H1 (cell line): ENCODE results near the gene POU4F2. TPM values are rescaled to one million over a fixed set of nuclear protein-coding genes. Genes with fewer than 3 reads are reported as not detected.

Source experiments
- CTCF ChIA-PET: fragments of 300-600 bp; sonication (Branson Sonifier 250); formaldehyde crosslinking; loops from one replicate; lab custom pipeline; 2021; ENCODE audit not compliant: partially characterized antibody; lab: Charles Lee
- POLR2A ChIA-PET: fragments of 300-600 bp; sonication (Branson Sonifier 250); formaldehyde crosslinking; loops from one replicate; lab custom pipeline; 2021; ENCODE audit warnings: inconsistent platforms; ENCODE audit not compliant: partially characterized antibody; lab: Charles Lee
- DNase-seq, 2 experiments: peaks; one replicate each; pipeline versions ENCODE4 v3.0.0 to v3.0.0-alpha.2; 2010 to 2022; ENCODE audit warnings: low spot score in 2 of 2, low read depth in 1 of 2, mixed read lengths in 1 of 2
- FAIRE-seq: peaks from 2 replicates; lab custom pipeline; 2011; peaks lifted over from hg19 to GRCh38; lab: Jason Lieb, UNC
- H2AFZ ChIP-seq: 2 replicates; pipeline ENCODE4 v1.8.1; 2012; ENCODE audit warnings: low read length, inconsistent platforms
- H2AK5ac ChIP-seq: 2 replicates; pipeline ENCODE4 v1.6.1; 2013; ENCODE audit warnings: low read depth, low read length
- H2BK120ac ChIP-seq: replicated peaks from 2 replicates; pipeline ENCODE3; 2013; ENCODE audit warnings: low read depth, low read length, inconsistent platforms
- H2BK12ac ChIP-seq: 2 replicates; pipeline ENCODE4 v1.6.1; 2013; ENCODE audit warnings: low read depth, low read length
- H2BK15ac ChIP-seq: 2 replicates; pipeline ENCODE4 v1.6.1; 2013; ENCODE audit warnings: low read length
- H2BK20ac ChIP-seq: 2 replicates; pipeline ENCODE4 v1.6.1; 2013; ENCODE audit warnings: low read length
- H2BK5ac ChIP-seq: 2 replicates; pipeline ENCODE4 v1.6.1; 2013; ENCODE audit warnings: low read depth, low read length
- H3K14ac ChIP-seq: 2 replicates; pipeline ENCODE4 v1.6.1; 2013; ENCODE audit warnings: inconsistent platforms; ENCODE audit not compliant: insufficient read length
- H3K18ac ChIP-seq: 2 replicates; pipeline ENCODE4 v1.6.1; 2013; ENCODE audit warnings: low read length; ENCODE audit errors: extremely low read depth
- H3K23ac ChIP-seq: 2 replicates; pipeline ENCODE4 v1.6.1; 2013; ENCODE audit warnings: inconsistent platforms; ENCODE audit not compliant: insufficient read length
- H3K23me2 ChIP-seq: 2 replicates; pipeline ENCODE4 v1.6.1; 2013; ENCODE audit warnings: low read depth, low read length
- H3K27ac ChIP-seq: 2 replicates; pipeline ENCODE4 v1.6.1; 2011; ENCODE audit warnings: low read depth, low read length, inconsistent platforms
- H3K27me3 ChIP-seq, 4 experiments: replicated peaks in 1 of 4; 1 replicate in 1 of 4; 2 replicates in 3 of 4; pipeline versions ENCODE4 v1.6.1 to v1.8.1; 2011 to 2013; ENCODE audit warnings: low read length in 3 of 4, mild to moderate bottlenecking in 3 of 4, inconsistent platforms in 2 of 4, mixed read lengths in 2 of 4, moderate library complexity in 1 of 4; ENCODE audit not compliant: control insufficient read depth in 3 of 4, insufficient read depth in 3 of 4; ENCODE audit errors: extremely low read depth in 1 of 4
- H3K36me3 ChIP-seq, 4 experiments: 2 replicates each; pipeline versions ENCODE4 v1.6.1 to v1.8.1; 2011 to 2013; ENCODE audit warnings: mild to moderate bottlenecking in 4 of 4, low read length in 3 of 4, moderate library complexity in 2 of 4, control low read depth in 1 of 4, inconsistent platforms in 1 of 4; ENCODE audit not compliant: insufficient read depth in 4 of 4, control insufficient read depth in 2 of 4
- H3K4ac ChIP-seq: replicated peaks from 2 replicates; pipeline ENCODE3; 2013; ENCODE audit warnings: low read length, low read depth, mixed read lengths, inconsistent platforms; ENCODE audit not compliant: insufficient read length
- H3K4me1 ChIP-seq, 4 experiments: replicated peaks in 1 of 4; 1 replicate in 1 of 4; 2 replicates in 3 of 4; pipeline versions ENCODE4 v1.6.1 to v1.8.1; 2011 to 2013; ENCODE audit warnings: low read length in 3 of 4, inconsistent platforms in 2 of 4, mixed read lengths in 1 of 4; ENCODE audit not compliant: insufficient read depth in 4 of 4, control insufficient read depth in 3 of 4
- H3K4me2 ChIP-seq, 2 experiments: 2 replicates each; pipeline versions ENCODE4 v1.6.1 to v1.8.1; 2011 to 2013; ENCODE audit warnings: low read depth in 2 of 2, low read length in 2 of 2, control low read depth in 1 of 2, inconsistent platforms in 1 of 2, mild to moderate bottlenecking in 1 of 2; ENCODE audit not compliant: insufficient read depth in 1 of 2
- H3K4me3 ChIP-seq, 4 experiments: fragments of 200-600, 300-600 bp in 1 of 4; sonication (generic), shearing (Covaris generic), sonication (Bioruptor Twin) in 1 of 4; 2 replicates each; pipeline versions ENCODE4 v1.5.1 to v1.8.1; 2011 to 2016; ENCODE audit warnings: low read length in 4 of 4, low read depth in 3 of 4, control low read depth in 2 of 4, inconsistent platforms in 2 of 4, mild to moderate bottlenecking in 2 of 4, mixed read lengths in 1 of 4, moderate library complexity in 1 of 4; ENCODE audit not compliant: insufficient read depth in 2 of 4; ENCODE audit errors: extremely low read depth in 1 of 4
- H3K56ac ChIP-seq: replicated peaks from 2 replicates; pipeline ENCODE3; 2013; ENCODE audit warnings: low read depth, mild to moderate bottlenecking, mixed read lengths, low read length, inconsistent platforms; ENCODE audit not compliant: insufficient read length
- H3K79me1 ChIP-seq: 2 replicates; pipeline ENCODE4 v1.6.1; 2013; ENCODE audit warnings: low read depth, low read length, control low read depth
- H3K79me2 ChIP-seq, 2 experiments: 2 replicates each; pipeline versions ENCODE4 v1.6.1 to v1.8.1; 2012 to 2013; ENCODE audit warnings: low read length in 2 of 2, mild to moderate bottlenecking in 2 of 2, inconsistent platforms in 1 of 2; ENCODE audit not compliant: insufficient read depth in 2 of 2, control insufficient read depth in 1 of 2
- H3K9ac ChIP-seq, 4 experiments: replicated peaks in 1 of 4; 1 replicate in 1 of 4; 2 replicates in 3 of 4; pipeline versions ENCODE4 v1.6.1 to v1.8.1; 2011 to 2013; ENCODE audit warnings: low read depth in 3 of 4, low read length in 3 of 4, control low read depth in 2 of 4, mild to moderate bottlenecking in 2 of 4, moderate library complexity in 2 of 4, inconsistent platforms in 1 of 4; ENCODE audit errors: extremely low read depth in 1 of 4
- H3K9me3 ChIP-seq, 2 experiments: 2 replicates each; pipeline versions ENCODE4 v1.6.1 to v1.8.1; 2012 to 2013; ENCODE audit warnings: mild to moderate bottlenecking in 2 of 2, moderate library complexity in 2 of 2, control low read depth in 1 of 2, inconsistent platforms in 1 of 2, low read depth in 1 of 2, low read length in 1 of 2, mixed read lengths in 1 of 2; ENCODE audit not compliant: insufficient read depth in 2 of 2
- H4K20me1 ChIP-seq, 2 experiments: replicated peaks in 1 of 2; 2 replicates each; pipeline versions ENCODE3 to v1.8.1; 2011 to 2013; ENCODE audit warnings: inconsistent platforms in 2 of 2, low read length in 2 of 2, mild to moderate bottlenecking in 1 of 2; ENCODE audit not compliant: insufficient read depth in 2 of 2, control insufficient read depth in 1 of 2
- H4K5ac ChIP-seq: 2 replicates; pipeline ENCODE4 v1.6.1; 2013; ENCODE audit warnings: low read length, low read depth, mixed read lengths, inconsistent platforms; ENCODE audit not compliant: insufficient read length
- H4K8ac ChIP-seq: 2 replicates; pipeline ENCODE4 v1.8.0; 2013; ENCODE audit warnings: mild to moderate bottlenecking, moderate library complexity, low read length, inconsistent platforms; ENCODE audit not compliant: insufficient read depth; ENCODE audit errors: extremely low read depth
- H4K91ac ChIP-seq: replicated peaks from 2 replicates; pipeline ENCODE3; 2013; ENCODE audit warnings: low read length, mixed read lengths, inconsistent platforms; ENCODE audit not compliant: insufficient read length
- CEBPB ChIP-seq: IDR thresholded peaks from 2 replicates; pipeline ENCODE4 v1.6.1; 2012; ENCODE audit warnings: low read depth, low read length
- TAF1 ChIP-seq: IDR thresholded peaks from 2 replicates; pipeline ENCODE4 v1.6.1; 2011; ENCODE audit warnings: mild to moderate bottlenecking, low read depth, low read length
- WGBS, 2 experiments: shearing (Covaris generic) in 1 of 2; methylation state at CpG; one replicate each; pipeline versions ENCODE4 v1.1.6 to v1.1.7; 2013 to 2015; ENCODE audit warnings: low lambda C conversion rate in 2 of 2, mixed read lengths in 2 of 2, inconsistent platforms in 1 of 2, low coverage in 1 of 2, missing lambda C conversion rate in 1 of 2; ENCODE audit not compliant: insufficient replicate concordance in 2 of 2, insufficient coverage in 1 of 2, insufficient read length in 1 of 2; ENCODE audit errors: extremely low coverage in 1 of 2, missing lambda C conversion rate in 1 of 2; 5-methylcytosine and 5-hydroxymethylcytosine counted together
- polyA plus RNA-seq, 7 experiments: library from polyadenylated mRNA; depleted of rRNA in 3 of 7; stranded (reverse) in 5 of 7; unstranded in 2 of 7; fragments of >200 nt in 5 of 7; fragments of 200-250 nt in 2 of 7; gene quantifications; 1 replicate in 5 of 7; 2 replicates in 1 of 7; 4 replicates in 1 of 7; pipeline versions ENCODE4 v1.2.1 to v1.2.3, GENCODE V29; 2011 to 2013; ENCODE audit warnings: missing spikeins in 2 of 7, mixed read lengths in 2 of 7
- total RNA-seq: library from RNA; stranded (reverse); fragmentation: NEBNext Ultra II Directional; extraction: Animal tissue kit (Norgen Biotek cat#: 25700); gene quantifications from 2 replicates; pipeline ENCODE4 v1.2.1, GENCODE V29; 2021

The POU4F2 gene
- total and polyA plus RNA-seq, 2 of the 8 experiments (the other 6 are each of a cell fraction or from before 2014, with no cell fraction given), result not detected

DNA sequence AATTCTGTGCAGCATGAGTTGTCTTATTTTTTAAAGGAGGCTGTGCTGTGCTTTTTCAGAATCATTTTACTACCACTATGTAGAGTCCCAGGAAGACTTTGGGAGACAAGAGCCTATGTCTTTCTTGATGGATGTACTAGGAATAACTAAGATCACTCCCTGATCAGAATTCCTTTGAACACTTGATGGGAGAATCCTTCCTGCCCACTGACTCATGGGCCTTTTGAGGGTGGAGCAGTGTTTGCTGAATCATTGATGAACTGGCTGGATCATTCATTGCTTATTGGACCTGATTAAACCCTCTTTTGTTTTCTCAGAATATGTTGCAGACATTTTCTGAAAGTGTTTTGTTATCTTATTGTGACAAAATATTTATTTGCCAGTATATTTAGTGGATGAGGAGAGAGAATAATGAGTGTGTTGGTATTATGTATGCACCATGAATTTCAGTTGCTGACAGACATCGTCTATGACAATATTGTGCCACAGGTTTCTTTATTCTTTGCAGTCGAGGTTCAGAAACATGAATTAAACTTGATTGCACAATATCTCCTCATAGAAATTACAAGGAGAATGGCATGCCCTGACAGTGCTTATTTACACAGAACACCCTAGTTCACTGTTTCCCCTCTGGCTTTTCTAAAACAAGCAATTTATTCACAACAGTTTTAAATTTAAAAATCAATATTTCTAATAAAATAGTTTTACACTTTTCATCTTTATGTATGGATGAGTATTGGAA lies 36.3 kb downstream of the POU4F2 start:
- no peak overlapping the region for H3K4me2 ChIP-seq
- TF ChIP-seq CEBPB (peak; percentile 11; the same call in 1 of the 2 replicates), TAF1 (no peak)
- no peak overlapping the region for H2BK15ac ChIP-seq
- H4K91ac ChIP-seq, result no peak overlapping the region
- no peak overlapping the region for H2AK5ac ChIP-seq
- H4K20me1 ChIP-seq, result no peaks in the 10 kb centered on the region
- no peak for FAIRE-seq
- H2BK5ac ChIP-seq, result no peak overlapping the region
- H2AFZ ChIP-seq, result no peak overlapping the region
- H3K4me1 ChIP-seq, result no peaks in the 10 kb centered on the region
- no peak overlapping the region for H3K4me3 ChIP-seq
- H3K79me2 ChIP-seq, result no peaks in the 10 kb centered on the region
- H3K27ac ChIP-seq, result no peak overlapping the region
- H3K9ac ChIP-seq, result no peak overlapping the region
- H3K9me3 ChIP-seq, result no peaks in the 10 kb centered on the region
- no peak overlapping the region for H2BK12ac ChIP-seq
- H3K56ac ChIP-seq, result no peak overlapping the region
- H4K5ac ChIP-seq, result no peak overlapping the region
- POLR2A ChIA-PET, result no interaction called here
- no peaks in the 10 kb centered on the region for H3K79me1 ChIP-seq
- H3K4ac ChIP-seq, result no peak overlapping the region
- no peak overlapping the region for H2BK20ac ChIP-seq
- no peaks in the 10 kb centered on the region for H3K27me3 ChIP-seq
- no peak overlapping the region for H2BK120ac ChIP-seq
- no peak overlapping the region for H4K8ac ChIP-seq
- no peaks in the 10 kb centered on the region; the same call in 1 of the 2 replicates for H3K23me2 ChIP-seq
- H3K14ac ChIP-seq, result no peak overlapping the region
- WGBS, 2 experiments, result 76% methylated on average over 2 of the region's 2 CpGs; no CpG with 5 or more reads in 1 of the 2 experiments
- H3K18ac ChIP-seq, result no peak overlapping the region
- H3K23ac ChIP-seq, result no peak overlapping the region
- H3K36me3 ChIP-seq, result no peaks in the 10 kb centered on the region
- no peak for DNase-seq
- CTCF ChIA-PET, result no interaction called here

Other genes with a start within 250 kb of the POU4F2 start
- 2.5 and 2.9 TPM in 2 replicates for gene SLC10A7, start 117.0 kb upstream of the POU4F2 start, total RNA-seq
- 1.5 and 2.9 TPM in 2 replicates for gene SLC10A7, start 117.0 kb upstream of the POU4F2 start, polyA plus RNA-seq (2011; rRNA removed)